Activated naive CD4-positive, alpha-beta T cell treated with anti-CD3 and anti-CD28 coated beads, Interleukin-2, amount 50 U/mL, for 24 hours (primary cell): Measurements from ENCODE around the gene IL36G.

Source experiments
- H3K27ac Mint-ChIP-seq: one replicate; pipeline ENCODE4 v1.8.0; 2021; ENCODE audit warnings: mild to moderate bottlenecking, mixed read lengths
- H3K27me3 Mint-ChIP-seq: one replicate; pipeline ENCODE4 v1.8.0; 2021; ENCODE audit warnings: mixed read lengths
- H3K36me3 Mint-ChIP-seq: one replicate; pipeline ENCODE4 v1.8.0; 2021; ENCODE audit warnings: mixed read lengths
- H3K4me1 Mint-ChIP-seq: one replicate; pipeline ENCODE4 v1.8.0; 2021; ENCODE audit warnings: mixed read lengths
- H3K4me3 Mint-ChIP-seq: one replicate; pipeline ENCODE4 v1.8.0; 2021; ENCODE audit warnings: mild to moderate bottlenecking, mixed read lengths
- H3K9me3 Mint-ChIP-seq: one replicate; pipeline ENCODE4 v1.8.0; 2021; ENCODE audit warnings: mixed read lengths

IL36G gene

DNA sequence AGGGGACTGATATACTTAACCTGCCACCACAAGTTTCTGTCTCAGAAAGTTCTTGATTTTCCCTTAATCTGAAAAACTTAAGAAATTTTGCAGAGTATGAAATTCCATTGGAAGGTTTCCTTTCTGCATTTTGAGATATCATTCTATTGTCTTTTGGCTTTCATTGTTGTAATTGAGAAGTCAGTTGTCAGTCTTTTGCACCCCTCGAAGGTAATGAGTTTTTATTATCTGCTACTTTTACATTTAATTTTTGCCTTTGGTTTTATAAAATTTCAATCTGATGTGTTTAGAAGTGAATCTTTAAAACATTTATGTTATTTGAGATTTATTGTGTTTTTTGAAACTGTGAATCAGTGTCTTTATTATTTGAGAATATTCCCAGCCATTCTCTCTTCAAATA, 22.6 kb downstream of the IL36G start:
- Mint-ChIP-seq H3K9me3 (peaks cover 17% of the 10 kb centered on the region), H3K36me3 (peaks cover 13% of the 10 kb centered on the region), H3K27me3 (no peaks in the 10 kb centered on the region), H3K27ac (peak overlapping the region; percentile 13), H3K4me3 (no peak overlapping the region), H3K4me1 (peaks cover 31% of the 10 kb centered on the region)

DNA sequence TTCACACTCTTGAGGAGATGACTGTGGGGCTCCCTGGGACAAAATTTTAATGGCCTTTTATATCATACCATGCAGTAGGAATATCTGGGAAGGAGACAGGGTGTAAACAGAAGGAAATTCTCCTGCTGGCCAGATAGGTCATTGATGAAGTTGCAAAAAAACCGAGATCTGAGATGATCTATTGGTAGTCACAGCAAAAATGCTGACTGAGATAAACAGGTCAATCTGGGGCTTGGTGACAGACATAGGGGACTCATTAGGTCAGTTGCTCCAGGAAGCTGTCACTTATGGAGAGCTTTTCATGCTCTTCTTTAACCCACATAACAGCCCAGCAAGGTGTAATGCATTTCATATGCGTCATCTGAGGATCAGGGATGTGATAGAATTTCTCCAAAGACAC, 24.9 kb downstream of the IL36G start:
- H3K27me3 Mint-ChIP-seq, result no peaks in the 10 kb centered on the region
- peaks cover 17% of the 10 kb centered on the region for H3K9me3 Mint-ChIP-seq
- H3K4me1 Mint-ChIP-seq, result peaks cover 9% of the 10 kb centered on the region
- peaks cover 13% of the 10 kb centered on the region for H3K36me3 Mint-ChIP-seq
- no peak overlapping the region for H3K4me3 Mint-ChIP-seq
- H3K27ac Mint-ChIP-seq, result no peak overlapping the region

DNA sequence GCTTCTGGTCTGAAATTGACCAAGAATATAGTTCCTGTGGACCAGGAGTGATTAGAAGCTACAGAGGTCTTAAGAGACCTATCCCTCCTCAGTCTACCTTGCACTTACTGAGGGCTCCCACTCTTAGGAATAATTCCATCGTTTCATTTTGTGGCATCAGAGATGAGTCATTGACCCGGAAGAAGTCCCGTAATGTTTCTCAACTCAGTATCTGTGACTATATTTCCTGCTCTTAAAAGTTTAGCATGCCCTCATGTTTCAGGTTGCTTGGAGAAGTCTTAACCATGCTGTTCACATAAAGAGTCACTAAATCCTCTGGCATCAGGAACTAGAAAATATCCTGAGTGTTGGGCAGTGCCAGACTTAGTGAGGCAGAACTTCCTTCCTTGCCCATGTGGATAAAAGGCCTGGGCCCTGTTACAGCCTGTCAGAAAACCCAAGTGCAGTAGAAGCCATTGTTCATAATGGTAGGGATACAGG, 27.3 kb downstream of the IL36G start, which contains the start of gene IL36A:
Gene IL36A, plus strand, starts transcription at position 430 of the 480 bp plus-strand sequence. CDS start 413 bp downstream, outside the sequence.
- no peaks in the 10 kb centered on the region for H3K4me1 Mint-ChIP-seq
- H3K36me3 Mint-ChIP-seq, result peaks cover 10% of the 10 kb centered on the region
- peaks cover 12% of the 10 kb centered on the region for H3K9me3 Mint-ChIP-seq
- no peak within 1 kb of the TSS for H3K4me3 Mint-ChIP-seq
- no peaks in the 10 kb centered on the region for H3K27me3 Mint-ChIP-seq
- H3K27ac Mint-ChIP-seq, result no peak within 1 kb of the TSS

DNA sequence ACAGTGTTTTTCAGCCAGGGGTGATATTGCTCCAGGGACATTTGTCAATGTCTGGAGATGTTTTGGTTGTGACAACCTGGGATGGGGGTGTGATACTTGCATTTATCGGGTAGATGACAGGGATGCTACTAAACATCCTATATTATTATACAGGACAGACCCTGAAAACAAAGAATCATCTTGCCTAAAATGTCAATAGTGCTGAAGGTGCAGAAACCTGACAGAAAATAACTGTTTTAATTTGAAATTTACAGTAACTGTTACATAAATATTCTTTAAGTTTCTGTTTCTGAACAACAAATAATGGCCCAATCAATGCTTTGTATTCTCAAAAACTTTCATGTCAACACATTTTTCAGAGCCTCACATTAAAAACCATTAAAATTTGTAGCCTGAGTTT, 29.4 kb downstream of the IL36G start:
- Mint-ChIP-seq H3K4me1 (no peaks in the 10 kb centered on the region), H3K27ac (no peak overlapping the region), H3K36me3 (no peaks in the 10 kb centered on the region), H3K9me3 (peaks cover 7% of the 10 kb centered on the region), H3K27me3 (no peaks in the 10 kb centered on the region), H3K4me3 (no peak overlapping the region)

DNA sequence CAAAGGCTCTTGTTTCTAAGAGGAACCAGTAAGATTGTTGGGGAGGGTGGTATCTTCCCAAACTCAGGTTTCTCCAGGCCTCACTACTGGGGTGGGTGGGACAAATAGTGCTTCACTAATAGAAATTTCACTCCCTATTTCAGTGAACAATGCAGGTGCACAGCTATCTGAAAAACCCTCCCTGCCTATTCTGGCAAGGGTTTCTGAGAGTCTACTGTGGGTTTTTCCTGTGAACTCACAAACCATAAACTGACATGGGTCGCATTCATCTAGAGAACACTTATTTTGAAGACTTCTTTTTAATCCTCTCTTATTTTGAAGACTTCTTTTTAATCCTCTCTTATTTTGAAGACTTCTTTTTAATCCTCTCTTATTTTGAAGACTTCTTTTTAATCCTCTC, 31.8 kb downstream of the IL36G start:
- Mint-ChIP-seq H3K27ac (no peak overlapping the region), H3K4me1 (no peaks in the 10 kb centered on the region), H3K27me3 (no peaks in the 10 kb centered on the region), H3K9me3 (peaks cover 7% of the 10 kb centered on the region), H3K36me3 (no peaks in the 10 kb centered on the region), H3K4me3 (no peak overlapping the region)

DNA sequence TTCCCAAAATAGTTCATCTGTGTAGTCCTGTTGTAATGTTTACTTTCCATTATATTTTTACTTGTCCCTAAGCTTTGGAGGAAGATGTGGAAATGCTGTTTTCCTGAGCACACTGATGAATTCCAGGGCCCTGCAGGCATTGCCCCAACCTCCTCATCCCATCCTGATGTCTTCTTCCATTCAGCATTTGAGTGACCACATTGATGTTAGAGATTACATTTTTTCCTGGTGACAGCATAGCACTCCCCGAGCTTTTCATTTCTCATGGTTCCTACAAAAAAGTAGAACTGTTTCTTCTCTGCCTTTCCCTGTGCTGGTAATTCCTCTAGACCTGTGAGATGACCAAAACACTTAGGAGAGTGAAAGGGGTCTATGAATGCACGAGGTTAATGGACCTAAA, 32.3 kb downstream of the IL36G start:
- peaks cover 7% of the 10 kb centered on the region for H3K9me3 Mint-ChIP-seq
- no peaks in the 10 kb centered on the region for H3K4me1 Mint-ChIP-seq
- H3K36me3 Mint-ChIP-seq, result no peaks in the 10 kb centered on the region
- no peak overlapping the region for H3K27ac Mint-ChIP-seq
- no peaks in the 10 kb centered on the region for H3K27me3 Mint-ChIP-seq
- H3K4me3 Mint-ChIP-seq, result no peak overlapping the region

DNA sequence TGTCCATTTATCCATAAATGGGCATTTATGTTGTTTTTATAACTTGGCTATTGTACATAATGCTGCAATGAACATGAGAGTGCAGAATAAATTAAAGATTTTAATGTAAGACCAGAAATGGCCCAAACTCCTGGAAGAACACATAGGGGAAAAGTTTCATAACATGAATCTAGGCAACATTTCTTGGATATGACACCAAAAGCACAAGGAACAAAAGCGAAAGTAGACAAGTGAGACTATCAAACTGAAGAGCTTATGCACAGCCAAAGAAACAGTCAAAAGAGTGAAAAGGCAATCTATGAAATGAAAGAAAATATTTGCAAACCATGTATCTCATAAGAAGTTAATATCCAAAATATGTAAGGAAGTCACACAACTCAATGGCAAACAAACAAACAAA, 33.3 kb downstream of the IL36G start:
- Mint-ChIP-seq H3K9me3 (peaks cover 7% of the 10 kb centered on the region), H3K27ac (no peak overlapping the region), H3K4me1 (peaks cover 6% of the 10 kb centered on the region), H3K4me3 (no peak overlapping the region), H3K36me3 (no peaks in the 10 kb centered on the region), H3K27me3 (no peaks in the 10 kb centered on the region)

DNA sequence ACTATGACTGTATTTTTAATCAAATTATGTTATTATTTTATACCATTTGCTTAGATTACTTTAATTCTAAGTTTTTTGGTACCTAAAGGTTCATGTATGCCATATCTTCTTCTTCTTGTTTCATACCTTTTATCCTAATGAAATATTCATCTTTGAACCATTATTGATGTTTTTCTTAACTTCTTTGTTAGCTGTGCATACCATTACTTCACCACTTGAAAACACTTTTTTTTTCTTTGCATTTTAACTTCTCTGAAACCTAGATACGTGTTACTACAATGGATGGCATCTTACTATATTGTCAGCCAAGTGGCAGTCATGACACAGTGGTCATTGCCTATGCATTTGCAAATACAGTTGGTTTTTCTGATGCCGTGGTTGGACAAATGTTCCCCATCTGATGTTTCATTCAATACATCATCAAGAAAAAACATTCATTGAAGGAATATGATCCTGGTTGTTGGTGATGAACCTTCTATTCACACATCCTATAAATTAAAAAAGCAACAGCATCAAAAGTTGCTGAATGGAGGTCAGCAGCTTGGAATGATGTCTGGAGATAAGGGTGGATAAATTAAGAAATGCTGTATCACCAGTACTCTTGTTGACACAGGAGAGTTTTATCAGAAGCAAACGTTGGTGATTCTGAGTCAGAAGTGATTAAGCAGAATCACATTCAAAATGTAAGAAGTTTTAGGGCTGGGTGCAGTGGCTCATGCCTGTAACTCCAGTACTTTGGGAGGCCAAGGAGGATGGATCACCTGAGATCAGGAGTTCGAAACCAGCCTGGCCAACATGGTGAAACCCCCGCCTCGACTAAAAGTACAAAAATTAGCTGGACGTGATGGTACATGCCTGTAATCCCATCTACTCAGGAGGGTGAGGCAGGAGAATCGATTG, 34.9 kb downstream of the IL36G start:
- peaks cover 18% of the 10 kb centered on the region for H3K4me1 Mint-ChIP-seq
- H3K4me3 Mint-ChIP-seq, result no peak overlapping the region
- no peaks in the 10 kb centered on the region for H3K36me3 Mint-ChIP-seq
- H3K27ac Mint-ChIP-seq, result no peak overlapping the region
- peaks cover 7% of the 10 kb centered on the region for H3K9me3 Mint-ChIP-seq
- no peaks in the 10 kb centered on the region for H3K27me3 Mint-ChIP-seq

DNA sequence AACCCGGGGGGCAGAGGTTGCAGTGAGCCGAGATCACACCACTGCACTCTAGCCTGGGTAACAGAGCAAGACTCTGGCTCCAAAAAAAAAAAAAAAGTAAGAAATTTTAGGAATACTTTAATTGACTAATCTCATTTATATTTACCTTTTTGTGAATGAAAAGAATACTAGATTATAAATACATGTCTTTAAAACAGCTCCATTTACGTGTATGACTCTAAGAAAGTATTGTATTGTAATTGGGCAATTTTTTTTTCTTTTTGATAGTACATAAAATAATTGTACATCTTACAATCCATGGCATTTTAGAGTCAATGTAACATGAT, 35.5 kb downstream of the IL36G start:
- peaks cover 7% of the 10 kb centered on the region for H3K9me3 Mint-ChIP-seq
- no peaks in the 10 kb centered on the region for H3K27me3 Mint-ChIP-seq
- no peaks in the 10 kb centered on the region for H3K36me3 Mint-ChIP-seq
- H3K4me1 Mint-ChIP-seq, result peaks cover 20% of the 10 kb centered on the region
- no peak overlapping the region for H3K4me3 Mint-ChIP-seq
- H3K27ac Mint-ChIP-seq, result no peak overlapping the region

DNA sequence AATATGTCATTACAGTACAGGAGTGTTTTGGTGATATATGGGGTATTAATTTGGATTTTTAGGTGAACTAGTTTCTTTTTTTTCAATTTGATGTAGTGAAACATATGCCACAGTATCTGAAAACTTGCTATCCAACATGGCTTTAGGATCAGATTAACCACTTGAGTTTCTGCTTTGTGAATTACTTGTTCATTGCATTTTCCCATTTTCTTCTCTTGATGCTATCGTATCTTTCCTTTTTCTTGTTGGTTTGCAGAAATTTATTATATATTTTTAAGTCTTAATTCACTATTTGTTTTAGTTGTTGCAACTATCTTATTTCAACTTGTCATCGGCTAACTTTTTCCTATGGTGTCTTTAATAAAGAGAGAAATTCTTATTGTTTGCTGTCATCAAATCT, 36.3 kb downstream of the IL36G start:
- Mint-ChIP-seq H3K36me3 (no peaks in the 10 kb centered on the region), H3K9me3 (peaks cover 7% of the 10 kb centered on the region), H3K27me3 (no peaks in the 10 kb centered on the region), H3K27ac (no peak overlapping the region), H3K4me1 (peaks cover 20% of the 10 kb centered on the region), H3K4me3 (no peak overlapping the region)

DNA sequence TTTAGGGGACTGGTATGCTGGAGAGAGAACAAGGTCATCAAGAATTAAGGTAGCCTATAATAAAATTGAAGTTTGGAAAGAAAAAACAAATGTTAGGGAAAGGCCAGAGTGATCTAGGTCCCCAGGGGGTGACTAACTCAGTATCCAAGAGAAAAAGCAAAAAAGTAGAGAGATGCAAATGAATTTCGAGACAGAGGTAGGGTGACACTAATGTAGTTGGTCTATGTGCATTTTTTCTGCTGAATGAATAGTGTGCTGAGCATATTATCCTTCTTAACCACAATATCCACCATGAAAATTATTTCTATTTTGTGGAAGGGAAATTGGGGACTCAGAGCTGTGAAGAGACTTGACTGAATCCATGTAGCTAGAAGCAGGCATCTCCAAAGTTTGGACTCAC, 37.2 kb downstream of the IL36G start:
- Mint-ChIP-seq H3K9me3 (peaks cover 7% of the 10 kb centered on the region), H3K4me1 (peaks cover 20% of the 10 kb centered on the region), H3K27me3 (no peaks in the 10 kb centered on the region), H3K36me3 (no peaks in the 10 kb centered on the region), H3K4me3 (no peak overlapping the region), H3K27ac (no peak overlapping the region)

DNA sequence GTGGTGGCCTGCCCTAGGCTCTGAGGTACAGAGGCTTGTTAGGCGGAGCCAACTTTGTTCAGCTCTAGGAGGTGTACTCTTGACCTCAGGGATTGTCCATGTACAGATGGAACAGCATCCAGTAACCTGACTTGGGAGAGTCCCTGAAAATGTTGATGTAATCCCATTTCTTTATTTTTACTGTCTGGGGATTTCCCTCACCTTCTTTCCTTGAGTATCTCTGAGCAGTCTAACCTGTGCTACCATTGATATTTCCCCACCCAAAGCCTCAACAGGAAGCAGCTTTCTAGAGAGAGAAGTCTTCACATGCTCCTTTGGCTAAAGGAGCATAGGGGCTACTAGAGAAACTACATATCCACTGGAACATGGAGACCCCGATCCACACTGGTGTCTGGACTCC, 37.8 kb downstream of the IL36G start:
- H3K4me1 Mint-ChIP-seq, result peaks cover 20% of the 10 kb centered on the region
- no peaks in the 10 kb centered on the region for H3K27me3 Mint-ChIP-seq
- peaks cover 7% of the 10 kb centered on the region for H3K9me3 Mint-ChIP-seq
- H3K36me3 Mint-ChIP-seq, result no peaks in the 10 kb centered on the region
- H3K27ac Mint-ChIP-seq, result no peak overlapping the region
- H3K4me3 Mint-ChIP-seq, result no peak overlapping the region

DNA sequence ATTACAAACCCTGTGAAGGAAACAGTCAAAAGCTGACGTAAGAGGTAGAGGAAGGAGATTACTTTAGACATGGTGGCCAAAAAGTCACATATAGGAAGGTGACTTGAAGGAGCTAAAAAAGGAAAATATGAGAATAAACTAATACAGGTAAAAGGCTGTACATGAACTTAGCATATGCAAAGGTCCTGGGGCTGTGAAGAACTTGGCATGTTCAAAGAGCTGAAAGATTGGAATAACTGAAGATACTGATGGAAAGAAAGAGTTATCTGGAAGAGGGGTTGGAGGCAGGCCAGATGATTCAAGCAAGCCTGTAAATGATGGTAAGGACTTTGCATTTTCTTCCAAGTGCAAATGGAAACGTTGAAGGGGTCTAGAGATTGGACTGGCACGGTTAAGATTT, 40.7 kb downstream of the IL36G start:
- no peak overlapping the region for H3K4me3 Mint-ChIP-seq
- no peaks in the 10 kb centered on the region for H3K9me3 Mint-ChIP-seq
- H3K27me3 Mint-ChIP-seq, result no peaks in the 10 kb centered on the region
- no peaks in the 10 kb centered on the region for H3K36me3 Mint-ChIP-seq
- no peak overlapping the region for H3K27ac Mint-ChIP-seq
- H3K4me1 Mint-ChIP-seq, result peaks cover 20% of the 10 kb centered on the region

DNA sequence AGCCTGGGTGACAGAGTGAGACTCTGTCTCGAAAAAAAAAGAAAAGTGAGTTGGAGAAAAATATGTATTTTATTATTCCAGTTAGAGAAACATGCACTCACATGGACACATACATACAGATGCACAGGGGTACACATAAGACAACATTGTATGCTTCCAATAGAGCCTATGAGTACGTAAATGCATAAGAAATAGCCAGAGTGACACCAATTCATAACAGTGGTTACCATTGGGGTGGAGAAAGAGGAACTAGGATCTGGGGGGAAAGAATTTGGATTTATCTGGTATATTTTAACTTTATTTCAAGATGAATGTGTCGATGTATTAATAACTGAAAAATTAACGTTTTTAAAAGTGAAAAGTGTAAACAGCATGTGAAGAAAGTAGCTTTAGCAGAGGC, 43.5 kb downstream of the IL36G start:
- no peak overlapping the region for H3K27ac Mint-ChIP-seq
- peaks cover 12% of the 10 kb centered on the region for H3K4me1 Mint-ChIP-seq
- H3K4me3 Mint-ChIP-seq, result no peak overlapping the region
- H3K9me3 Mint-ChIP-seq, result no peaks in the 10 kb centered on the region
- H3K27me3 Mint-ChIP-seq, result no peaks in the 10 kb centered on the region
- H3K36me3 Mint-ChIP-seq, result no peaks in the 10 kb centered on the region

DNA sequence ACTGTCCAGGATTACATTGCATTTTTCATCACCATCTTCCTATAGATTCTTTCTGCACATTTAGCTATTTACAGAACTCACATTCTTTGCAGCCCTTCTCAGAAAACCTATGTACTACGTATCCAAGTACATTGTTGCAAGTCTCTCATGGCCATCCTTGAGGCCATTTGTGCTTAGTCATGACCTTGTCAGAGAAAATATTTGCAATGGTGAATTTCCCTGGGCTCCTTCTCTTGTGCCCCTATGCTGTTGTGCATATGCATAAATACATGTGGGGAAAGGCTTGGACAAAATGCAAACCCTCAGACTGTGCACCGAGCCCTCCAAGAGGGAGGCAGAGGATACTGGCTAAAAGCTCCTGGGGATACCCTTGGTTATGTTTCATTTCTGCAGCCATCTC, 47.0 kb downstream of the IL36G start:
- H3K27ac Mint-ChIP-seq, result no peak overlapping the region
- H3K27me3 Mint-ChIP-seq, result no peaks in the 10 kb centered on the region
- no peaks in the 10 kb centered on the region for H3K9me3 Mint-ChIP-seq
- H3K4me1 Mint-ChIP-seq, result no peaks in the 10 kb centered on the region
- no peak overlapping the region for H3K4me3 Mint-ChIP-seq
- H3K36me3 Mint-ChIP-seq, result no peaks in the 10 kb centered on the region

DNA sequence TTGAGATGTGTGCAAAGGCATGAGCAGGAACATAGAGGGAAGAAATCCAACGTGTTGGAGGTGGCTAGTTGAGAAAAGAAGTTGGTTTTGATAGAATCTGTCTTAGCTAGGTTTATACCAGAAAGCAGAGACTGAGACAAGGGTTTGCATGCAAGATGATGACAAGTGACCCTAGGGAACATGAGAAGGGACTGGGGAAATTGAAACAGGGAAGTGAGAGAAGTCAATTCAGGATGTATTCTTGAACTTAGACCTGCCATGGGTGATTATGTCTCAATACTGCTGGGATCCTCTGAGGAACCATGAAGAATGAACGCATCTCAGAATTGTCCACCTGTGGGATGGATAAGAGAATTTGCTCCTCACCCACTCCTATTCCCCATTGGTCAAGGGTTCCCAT, 47.9 kb downstream of the IL36G start:
- Mint-ChIP-seq H3K27me3 (no peaks in the 10 kb centered on the region), H3K9me3 (no peaks in the 10 kb centered on the region), H3K27ac (no peak overlapping the region), H3K36me3 (no peaks in the 10 kb centered on the region), H3K4me3 (no peak overlapping the region), H3K4me1 (no peaks in the 10 kb centered on the region)

DNA sequence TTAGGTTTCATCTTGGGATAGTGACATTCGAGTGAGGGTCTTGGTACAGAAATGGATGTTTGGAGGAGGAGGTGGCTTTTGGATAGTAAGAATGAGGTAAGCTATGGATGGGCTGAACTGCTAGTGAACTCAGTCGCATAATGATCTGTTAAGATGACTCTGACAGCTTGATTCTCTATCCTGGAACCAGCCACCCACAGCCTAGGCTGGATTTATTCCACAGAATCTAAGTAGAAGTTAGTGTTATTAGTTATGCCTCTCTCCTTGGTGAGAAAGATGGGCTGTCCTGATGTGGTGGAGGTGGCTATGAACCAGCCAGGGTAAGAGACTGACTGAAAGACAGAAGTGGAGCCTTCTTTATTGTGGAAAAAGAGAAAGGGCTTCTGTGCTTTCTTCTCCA, 49.9 kb downstream of the IL36G start:
- no peak overlapping the region for H3K27ac Mint-ChIP-seq

More for the DNA sequence above, 49.9 kb downstream of the IL36G start:
- H3K9me3 Mint-ChIP-seq, result no peaks in the 10 kb centered on the region
- no peaks in the 10 kb centered on the region for H3K27me3 Mint-ChIP-seq
- no peaks in the 10 kb centered on the region for H3K36me3 Mint-ChIP-seq
- H3K4me1 Mint-ChIP-seq, result no peaks in the 10 kb centered on the region
- H3K4me3 Mint-ChIP-seq, result no peak overlapping the region
